HS-27A (cell line): Measurements from ENCODE around the gene MBL2.

Experiments
- DNase-seq: peaks from one replicate; pipeline ENCODE4 v3.0.0-alpha.2; 2012; ENCODE audit warnings: low read depth, missing footprints

MBL2 gene

GRCh38 chr10:52771534-52772445 lies 794 bp downstream of the MBL2 start:
- no peak for DNase-seq

GRCh38 chr10:52770904-52771303 lies 1.7 kb downstream of the MBL2 start:
- no peak for DNase-seq

- no peak for DNase-seq
These were observed 2.6 kb downstream of the MBL2 start for GRCh38 chr10:52769966-52770365.

- DNase-seq = no peak
These were observed 4.5 kb downstream of the MBL2 start for GRCh38 chr10:52768001-52768532.

- no peak for DNase-seq
These were observed 10.5 kb downstream of the MBL2 start for GRCh38 chr10:52762088-52762487.

GRCh38 chr10:52759154-52759553 lies 13.4 kb downstream of the MBL2 start:
- DNase-seq = no peak

- DNase-seq = no peak
These were observed 14.2 kb downstream of the MBL2 start for GRCh38 chr10:52758406-52758805.

GRCh38 chr10:52757773-52758172 lies 14.8 kb downstream of the MBL2 start:
- no peak for DNase-seq

GRCh38 chr10:52756966-52757365 lies 15.6 kb downstream of the MBL2 start:
- DNase-seq = no peak

- no peak for DNase-seq
These were observed 16.3 kb downstream of the MBL2 start for GRCh38 chr10:52756295-52756694.

- DNase-seq = no peak
These were observed 17.1 kb downstream of the MBL2 start for GRCh38 chr10:52755297-52756062.

GRCh38 chr10:52752801-52753445 lies 19.7 kb downstream of the MBL2 start:
- DNase-seq = no peak

- DNase-seq = no peak
These were observed 20.3 kb downstream of the MBL2 start for GRCh38 chr10:52752261-52752660.

GRCh38 chr10:52751337-52751736 lies 21.2 kb downstream of the MBL2 start:
- DNase-seq = no peak

- no peak for DNase-seq
These were observed 22.0 kb downstream of the MBL2 start for GRCh38 chr10:52750629-52751028.

- DNase-seq = no peak
These were observed 24.9 kb downstream of the MBL2 start for GRCh38 chr10:52747694-52748093.

GRCh38 chr10:52746169-52746568 lies 26.4 kb downstream of the MBL2 start:
- DNase-seq = no peak

GRCh38 chr10:52744057-52744805 lies 28.4 kb downstream of the MBL2 start:
- DNase-seq = no peak

GRCh38 chr10:52742731-52743130 lies 29.9 kb downstream of the MBL2 start:
- no peak for DNase-seq

- DNase-seq = no peak
These were observed 30.7 kb downstream of the MBL2 start for GRCh38 chr10:52741851-52742250.

GRCh38 chr10:52740913-52741675 lies 31.5 kb downstream of the MBL2 start:
- DNase-seq = no peak
